Aorta (tissue), 5 donors: Measurements from ENCODE around the gene FOSL1. TPM values are rescaled to one million over a fixed set of nuclear protein-coding genes. Genes with fewer than 3 reads are reported as not detected.

Source experiments
- ATAC-seq: fragments of 200-7000 bp; cut with Tn5 transposase; one replicate; pipeline ENCODE4 v1.9.1; 2022; ENCODE audit warnings: moderate library complexity; ENCODE audit not compliant: low FRiP score
- DNase-seq, 2 donors: peaks; one replicate each; pipeline ENCODE4 v3.0.0-alpha.2; 2020
- H3K27ac ChIP-seq, 2 donors: one replicate each; pipeline ENCODE4 v1.5.1; 2013; ENCODE audit warnings: low read length in 2 of 2, mild to moderate bottlenecking in 2 of 2, moderate library complexity in 2 of 2, control low read depth in 1 of 2, inconsistent platforms in 1 of 2, low read depth in 1 of 2
- H3K27me3 ChIP-seq, 2 donors: one replicate each; pipeline ENCODE4 v1.6.1; 2013; ENCODE audit warnings: control low read depth in 1 of 2, low read length in 1 of 2, mild to moderate bottlenecking in 1 of 2, moderate library complexity in 1 of 2; ENCODE audit not compliant: insufficient read depth in 2 of 2, control insufficient read depth in 1 of 2
- H3K36me3 ChIP-seq, 2 donors: one replicate each; pipeline ENCODE4 v1.6.1; 2013; ENCODE audit warnings: control low read depth in 1 of 2, low read length in 1 of 2, mild to moderate bottlenecking in 1 of 2; ENCODE audit not compliant: insufficient read depth in 2 of 2, control insufficient read depth in 1 of 2
- H3K4me1 ChIP-seq, 2 donors: one replicate each; pipeline ENCODE4 v1.6.1; 2013; ENCODE audit warnings: low read length in 2 of 2, control low read depth in 1 of 2, mild to moderate bottlenecking in 1 of 2, moderate library complexity in 1 of 2; ENCODE audit not compliant: insufficient read depth in 2 of 2, control insufficient read depth in 1 of 2
- H3K4me3 ChIP-seq, 2 donors: one replicate each; pipeline ENCODE4 v1.5.1; 2013; ENCODE audit warnings: low read length in 2 of 2, control low read depth in 1 of 2, mild to moderate bottlenecking in 1 of 2
- H3K9me3 ChIP-seq: one replicate; pipeline ENCODE4 v1.6.1; 2013; ENCODE audit warnings: mild to moderate bottlenecking, low read length; ENCODE audit not compliant: control insufficient read depth
- WGBS, 2 donors: extraction: QIAGEN DNeasy Blood & Tissue Kit; methylation state at CpG; one replicate each; pipeline ENCODE4 v1.1.7; 2013; 5-methylcytosine and 5-hydroxymethylcytosine counted together
- intact Hi-C, 2 donors: fragments of 100-400 bp; cut with DNase I; formaldehyde crosslinking; loops; one replicate each; pipeline versions ENCODE4 v1.14.2 to v1.15.0; 2022
- polyA plus RNA-seq, 2 donors: library from polyadenylated mRNA; stranded (reverse); fragments of 200-250 nt; gene quantifications; one replicate each; pipeline ENCODE4 v1.2.3, GENCODE V29; 2013
- total RNA-seq, 2 donors: library from RNA; stranded (reverse); fragmentation: NEBNext Ultra II Directional; extraction: Animal tissue kit (Norgen Biotek cat#: 25700); gene quantifications; one replicate each; pipeline ENCODE4 v1.2.1, GENCODE V29; 2021
- donor health status: healthy with polysubstance abuse.
- donor health status: Bipolar disorder and iron deficiency.
- donor health status: DM: no; HTN: no; CAD: no.
- donor health status: DM: no; HTN: no; CAD: no.
- donor health status: DM: yes; HTN: yes; CAD: no.

Gene FOSL1
- total and polyA plus RNA-seq, 4 donors: 1.6 to 31.9 (median 6.8) TPM

GRCh38 chr11:65860278-65861164 is 39.7 kb downstream of the FOSL1 start, which contains the start of gene MUS81:
MUS81 (plus strand) TSS chr11:65860433; CDS start chr11:65860754, 321 bp downstream.
- ATAC-seq: peak; percentile 85

GRCh38 chr11:65859812-65860277 is 40.3 kb downstream of the FOSL1 start:
- ATAC-seq (no peak), DNase-seq (peak in 1 of 2 donors; percentile 73)
- 0 to 1% methylated on average over 16 of the region's 16 CpGs for WGBS, 2 donors

More at GRCh38 chr11:65860278-65861164, 39.7 kb downstream of the FOSL1 start, which contains the start of gene MUS81:
- no peaks in the 10 kb centered on the region for H3K27me3 ChIP-seq
- H3K27ac ChIP-seq: peak within 1 kb of the TSS; percentile 96 to 97
- H3K36me3 ChIP-seq: peaks cover 0 to 8% of the 10 kb centered on the region in 2 donors
- peak; percentile 97 to 99 for DNase-seq
- 0 to 1% methylated on average over 75 to 78 of the region's 78 CpGs for WGBS, 2 donors
- H3K4me3 ChIP-seq: peak within 1 kb of the TSS; percentile 16 to 64
- no peaks in the 10 kb centered on the region for H3K9me3 ChIP-seq
- H3K4me1 ChIP-seq: no peaks in the 10 kb centered on the region
- intact Hi-C loops: no loop called here

GRCh38 chr11:65859095-65859811 is 40.9 kb downstream of the FOSL1 start:
- no peaks in the 10 kb centered on the region for H3K4me1 ChIP-seq
- intact Hi-C loops: no loop called here

More at GRCh38 chr11:65859812-65860277, 40.3 kb downstream of the FOSL1 start:
- H3K4me3 ChIP-seq: peak overlapping the region; percentile 14 to 64
- peaks cover 3 to 5% of the 10 kb centered on the region in 2 donors for H3K36me3 ChIP-seq
- no peaks in the 10 kb centered on the region for H3K4me1 ChIP-seq
- H3K9me3 ChIP-seq: no peaks in the 10 kb centered on the region
- peak overlapping the region; percentile 96 to 97 for H3K27ac ChIP-seq
- intact Hi-C loops: no loop called here
- no peaks in the 10 kb centered on the region for H3K27me3 ChIP-seq

GRCh38 chr11:65858681-65859087 is 41.5 kb downstream of the FOSL1 start:
- ATAC-seq (no peak), DNase-seq (no peak)
- Histone ChIP-seq H3K27me3 (no peaks in the 10 kb centered on the region), H3K36me3 (peaks cover 3 to 7% of the 10 kb centered on the region in 2 donors), H3K4me1 (no peaks in the 10 kb centered on the region), H3K27ac (peak overlapping the region; percentile 84 to 93), H3K9me3 (no peaks in the 10 kb centered on the region), H3K4me3 (peak overlapping the region; percentile 54 to 56)
- intact Hi-C loops: loop anchor here in 1 of 2 donors (1.0 kb wide), 1 partner anchor 61 kb away; the partner anchor contains the start of genes C11orf68 and DRAP1
- 0% methylated on average over 10 of the region's 10 CpGs for WGBS, 2 donors

More at GRCh38 chr11:65859095-65859811, 40.9 kb downstream of the FOSL1 start:
- DNase-seq (peak; percentile 100), ATAC-seq (peak; percentile 90)
- Histone ChIP-seq H3K36me3 (peaks cover 3 to 6% of the 10 kb centered on the region in 2 donors), H3K4me3 (peak overlapping the region; percentile 54 to 64), H3K9me3 (no peaks in the 10 kb centered on the region), H3K27me3 (no peaks in the 10 kb centered on the region), H3K27ac (peak overlapping the region; percentile 96 to 97)
- whole genome bisulfite sequencing, 2 donors: 0% methylated on average over 42 to 46 of the region's 46 CpGs

- H3K27ac ChIP-seq: peak within 1 kb of the TSS; percentile 84 to 93
- 0% methylated on average over 76 to 92 of the region's 92 CpGs for WGBS, 2 donors
- no peaks in the 10 kb centered on the region for H3K4me1 ChIP-seq
- H3K4me3 ChIP-seq: peak within 1 kb of the TSS; percentile 64 to 77
- no peaks in the 10 kb centered on the region for H3K27me3 ChIP-seq
- peak; percentile 88 for ATAC-seq
- intact Hi-C loops: loop anchor here in 1 of 2 donors (1.0 kb wide), 1 partner anchor 61 kb away; the partner anchor contains the start of genes C11orf68 and DRAP1
- peaks cover 3 to 5% of the 10 kb centered on the region in 2 donors for H3K36me3 ChIP-seq
- H3K9me3 ChIP-seq: no peaks in the 10 kb centered on the region
- peak; percentile 99 to 100 for DNase-seq
These were observed 42.1 kb downstream of the FOSL1 start, which contains the start of gene CFL1 for GRCh38 chr11:65857853-65858680. CFL1 (minus strand) TSS chr11:65858180; CDS start chr11:65858099, 81 bp downstream.

- Histone ChIP-seq H3K4me1 (no peaks in the 10 kb centered on the region), H3K27ac (peak overlapping the region; percentile 46 to 70), H3K36me3 (peaks cover 3 to 8% of the 10 kb centered on the region in 2 donors), H3K9me3 (no peaks in the 10 kb centered on the region), H3K27me3 (no peaks in the 10 kb centered on the region), H3K4me3 (peak overlapping the region; percentile 64 to 77)
- DNase-seq (peak; percentile 75 to 87), ATAC-seq (no peak)
- intact Hi-C loops: no loop called here
- 0 to 1% methylated on average over 26 to 49 of the region's 49 CpGs for WGBS, 2 donors
These were observed 42.7 kb downstream of the FOSL1 start for GRCh38 chr11:65857500-65857852.

- Histone ChIP-seq H3K27ac (peak overlapping the region; percentile 46 to 70), H3K4me1 (no peaks in the 10 kb centered on the region), H3K4me3 (peak overlapping the region; percentile 64 to 77), H3K27me3 (no peaks in the 10 kb centered on the region), H3K36me3 (peaks cover 3 to 9% of the 10 kb centered on the region in 2 donors), H3K9me3 (no peaks in the 10 kb centered on the region)
- peak; percentile 92 to 94 for DNase-seq
- intact Hi-C loops: no loop called here
- WGBS, 2 donors: 1% methylated on average over 56 to 57 of the region's 57 CpGs
- peak; percentile 70 for ATAC-seq
These were observed 43.3 kb downstream of the FOSL1 start for GRCh38 chr11:65856689-65857499.
